K562 (cell line): ENCODE measurements around the gene YPEL1. TPM values are rescaled to one million over a fixed set of nuclear protein-coding genes. Genes with fewer than 3 reads are reported as not detected.
A peak's percentile ranks its signal among the peaks of the same experiment; 100 is the strongest.

Experiments
- KDM1A ChIP-seq, 2 experiments: fragments of 450-650 bp; IDR thresholded peaks; 2 replicates each; pipeline ENCODE4 v1.6.1; 2016; ENCODE audit warnings: mild to moderate bottlenecking in 2 of 2
- MAFG ChIP-seq: fragments of 450-650 bp; conservative IDR thresholded peaks from 2 replicates; pipeline ENCODE4 v1.6.1; 2016; ENCODE audit warnings: missing genetic modification characterization, missing compliant biosample characterization
- MAZ ChIP-seq, 2 experiments: fragments of 450-650 bp in 1 of 2; sonication (generic) in 1 of 2; formaldehyde crosslinking; IDR thresholded peaks in 1 of 2; conservative IDR thresholded peaks in 1 of 2; 2 replicates each; pipeline versions ENCODE4 v1.4.0 to v1.5.0; 2020; ENCODE audit warnings: mild to moderate bottlenecking in 1 of 2, missing genetic modification reagents in 1 of 2
- MYC ChIP-seq, 2 experiments: fragments of 250-450 bp in 1 of 2; sonication (Bioruptor Pico) in 1 of 2; IDR thresholded peaks; 2 replicates each; pipeline versions ENCODE4 v1.5.1 to v1.6.1; 2012 to 2021; ENCODE audit warnings: low read depth in 2 of 2, borderline replicate concordance in 1 of 2, improper control_type of control experiment in 1 of 2, low read length in 1 of 2, mild to moderate bottlenecking in 1 of 2, moderate library complexity in 1 of 2
- POLR2G ChIP-seq: fragments of 200-400 bp; formaldehyde crosslinking; IDR thresholded peaks from 2 replicates; pipeline ENCODE4 v1.6.1; 2017; ENCODE audit warnings: low read depth, mild to moderate bottlenecking, antibody characterized with exemption, low read length, moderate library complexity
- WHSC1 ChIP-seq: IDR thresholded peaks from one replicate; pipeline ENCODE4 v1.6.1; 2012; ENCODE audit warnings: low read length, control low read depth, inconsistent platforms
- polyA plus RNA-seq, 8 experiments: library from polyadenylated mRNA; depleted of rRNA in 4 of 8; stranded (reverse) in 5 of 8; unstranded in 3 of 8; fragments of >200 nt; fragmentation: Nextera tagmentation in 2 of 8; fragmentation: Illumina TruSeq in 1 of 8; extraction: Ambion mirVana in 2 of 8; extraction: Trizol in 1 of 8; gene quantifications; 2 replicates each; pipeline versions ENCODE4 v1.2.1 to v1.2.3, GENCODE V29; 2011 to 2014; ENCODE audit warnings: inconsistent platforms in 1 of 8, missing spikeins in 1 of 8
- total RNA-seq, 7 experiments: library from RNA; depleted of rRNA in 6 of 7; stranded (reverse); fragments of >200 nt in 6 of 7; fragmentation: Illumina TruSeq in 2 of 7; extraction: Trizol in 2 of 7; gene quantifications; 2 replicates each; pipeline versions ENCODE4 v1.2.1 to v1.2.3, GENCODE V29; 2011 to 2021; ENCODE audit warnings: low replicate concordance in 1 of 7
- TF ChIP-seq, protein P1 (sequence below): fragments of 450-650 bp; IDR thresholded peaks from 2 replicates; pipeline ENCODE4 v1.6.1; 2016; ENCODE audit warnings: mild to moderate bottlenecking, moderate library complexity
- TF ChIP-seq, protein P2 (sequence below): fragments of 450-650 bp; IDR thresholded peaks from 2 replicates; pipeline ENCODE4 v1.6.1; 2016; ENCODE audit warnings: antibody characterized with exemption
- TF ChIP-seq, protein P3 (sequence below): sonication (generic); formaldehyde crosslinking; IDR thresholded peaks from 2 replicates; pipeline ENCODE4 v1.8.0; 2022; ENCODE audit warnings: mild to moderate bottlenecking, missing genetic modification reagents
- TF ChIP-seq, protein P4 (sequence below): fragments of 250-450 bp; sonication (Bioruptor Pico); IDR thresholded peaks from 2 replicates; pipeline ENCODE4 v1.5.1; 2021; ENCODE audit warnings: mild to moderate bottlenecking

Gene YPEL1
- total and polyA plus RNA-seq, 9 of the 15 experiments (the other 6 are each of a cell fraction or from before 2014, with no cell fraction given) = 0.07 to 2.2 (median 0.46) TPM

GRCh38 chr22:21683401-21683811 is 52.2 kb downstream of the YPEL1 start (continued):
- TF ChIP-seq, protein P1, sequence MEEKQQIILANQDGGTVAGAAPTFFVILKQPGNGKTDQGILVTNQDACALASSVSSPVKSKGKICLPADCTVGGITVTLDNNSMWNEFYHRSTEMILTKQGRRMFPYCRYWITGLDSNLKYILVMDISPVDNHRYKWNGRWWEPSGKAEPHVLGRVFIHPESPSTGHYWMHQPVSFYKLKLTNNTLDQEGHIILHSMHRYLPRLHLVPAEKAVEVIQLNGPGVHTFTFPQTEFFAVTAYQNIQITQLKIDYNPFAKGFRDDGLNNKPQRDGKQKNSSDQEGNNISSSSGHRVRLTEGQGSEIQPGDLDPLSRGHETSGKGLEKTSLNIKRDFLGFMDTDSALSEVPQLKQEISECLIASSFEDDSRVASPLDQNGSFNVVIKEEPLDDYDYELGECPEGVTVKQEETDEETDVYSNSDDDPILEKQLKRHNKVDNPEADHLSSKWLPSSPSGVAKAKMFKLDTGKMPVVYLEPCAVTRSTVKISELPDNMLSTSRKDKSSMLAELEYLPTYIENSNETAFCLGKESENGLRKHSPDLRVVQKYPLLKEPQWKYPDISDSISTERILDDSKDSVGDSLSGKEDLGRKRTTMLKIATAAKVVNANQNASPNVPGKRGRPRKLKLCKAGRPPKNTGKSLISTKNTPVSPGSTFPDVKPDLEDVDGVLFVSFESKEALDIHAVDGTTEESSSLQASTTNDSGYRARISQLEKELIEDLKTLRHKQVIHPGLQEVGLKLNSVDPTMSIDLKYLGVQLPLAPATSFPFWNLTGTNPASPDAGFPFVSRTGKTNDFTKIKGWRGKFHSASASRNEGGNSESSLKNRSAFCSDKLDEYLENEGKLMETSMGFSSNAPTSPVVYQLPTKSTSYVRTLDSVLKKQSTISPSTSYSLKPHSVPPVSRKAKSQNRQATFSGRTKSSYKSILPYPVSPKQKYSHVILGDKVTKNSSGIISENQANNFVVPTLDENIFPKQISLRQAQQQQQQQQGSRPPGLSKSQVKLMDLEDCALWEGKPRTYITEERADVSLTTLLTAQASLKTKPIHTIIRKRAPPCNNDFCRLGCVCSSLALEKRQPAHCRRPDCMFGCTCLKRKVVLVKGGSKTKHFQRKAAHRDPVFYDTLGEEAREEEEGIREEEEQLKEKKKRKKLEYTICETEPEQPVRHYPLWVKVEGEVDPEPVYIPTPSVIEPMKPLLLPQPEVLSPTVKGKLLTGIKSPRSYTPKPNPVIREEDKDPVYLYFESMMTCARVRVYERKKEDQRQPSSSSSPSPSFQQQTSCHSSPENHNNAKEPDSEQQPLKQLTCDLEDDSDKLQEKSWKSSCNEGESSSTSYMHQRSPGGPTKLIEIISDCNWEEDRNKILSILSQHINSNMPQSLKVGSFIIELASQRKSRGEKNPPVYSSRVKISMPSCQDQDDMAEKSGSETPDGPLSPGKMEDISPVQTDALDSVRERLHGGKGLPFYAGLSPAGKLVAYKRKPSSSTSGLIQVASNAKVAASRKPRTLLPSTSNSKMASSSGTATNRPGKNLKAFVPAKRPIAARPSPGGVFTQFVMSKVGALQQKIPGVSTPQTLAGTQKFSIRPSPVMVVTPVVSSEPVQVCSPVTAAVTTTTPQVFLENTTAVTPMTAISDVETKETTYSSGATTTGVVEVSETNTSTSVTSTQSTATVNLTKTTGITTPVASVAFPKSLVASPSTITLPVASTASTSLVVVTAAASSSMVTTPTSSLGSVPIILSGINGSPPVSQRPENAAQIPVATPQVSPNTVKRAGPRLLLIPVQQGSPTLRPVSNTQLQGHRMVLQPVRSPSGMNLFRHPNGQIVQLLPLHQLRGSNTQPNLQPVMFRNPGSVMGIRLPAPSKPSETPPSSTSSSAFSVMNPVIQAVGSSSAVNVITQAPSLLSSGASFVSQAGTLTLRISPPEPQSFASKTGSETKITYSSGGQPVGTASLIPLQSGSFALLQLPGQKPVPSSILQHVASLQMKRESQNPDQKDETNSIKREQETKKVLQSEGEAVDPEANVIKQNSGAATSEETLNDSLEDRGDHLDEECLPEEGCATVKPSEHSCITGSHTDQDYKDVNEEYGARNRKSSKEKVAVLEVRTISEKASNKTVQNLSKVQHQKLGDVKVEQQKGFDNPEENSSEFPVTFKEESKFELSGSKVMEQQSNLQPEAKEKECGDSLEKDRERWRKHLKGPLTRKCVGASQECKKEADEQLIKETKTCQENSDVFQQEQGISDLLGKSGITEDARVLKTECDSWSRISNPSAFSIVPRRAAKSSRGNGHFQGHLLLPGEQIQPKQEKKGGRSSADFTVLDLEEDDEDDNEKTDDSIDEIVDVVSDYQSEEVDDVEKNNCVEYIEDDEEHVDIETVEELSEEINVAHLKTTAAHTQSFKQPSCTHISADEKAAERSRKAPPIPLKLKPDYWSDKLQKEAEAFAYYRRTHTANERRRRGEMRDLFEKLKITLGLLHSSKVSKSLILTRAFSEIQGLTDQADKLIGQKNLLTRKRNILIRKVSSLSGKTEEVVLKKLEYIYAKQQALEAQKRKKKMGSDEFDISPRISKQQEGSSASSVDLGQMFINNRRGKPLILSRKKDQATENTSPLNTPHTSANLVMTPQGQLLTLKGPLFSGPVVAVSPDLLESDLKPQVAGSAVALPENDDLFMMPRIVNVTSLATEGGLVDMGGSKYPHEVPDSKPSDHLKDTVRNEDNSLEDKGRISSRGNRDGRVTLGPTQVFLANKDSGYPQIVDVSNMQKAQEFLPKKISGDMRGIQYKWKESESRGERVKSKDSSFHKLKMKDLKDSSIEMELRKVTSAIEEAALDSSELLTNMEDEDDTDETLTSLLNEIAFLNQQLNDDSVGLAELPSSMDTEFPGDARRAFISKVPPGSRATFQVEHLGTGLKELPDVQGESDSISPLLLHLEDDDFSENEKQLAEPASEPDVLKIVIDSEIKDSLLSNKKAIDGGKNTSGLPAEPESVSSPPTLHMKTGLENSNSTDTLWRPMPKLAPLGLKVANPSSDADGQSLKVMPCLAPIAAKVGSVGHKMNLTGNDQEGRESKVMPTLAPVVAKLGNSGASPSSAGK = no peak
- TF ChIP-seq KDM1A (IDR thresholded peaks at IDR 0.05) = no peak
- peak; percentile 91 for TF ChIP-seq WHSC1
- TF ChIP-seq, protein P2, sequence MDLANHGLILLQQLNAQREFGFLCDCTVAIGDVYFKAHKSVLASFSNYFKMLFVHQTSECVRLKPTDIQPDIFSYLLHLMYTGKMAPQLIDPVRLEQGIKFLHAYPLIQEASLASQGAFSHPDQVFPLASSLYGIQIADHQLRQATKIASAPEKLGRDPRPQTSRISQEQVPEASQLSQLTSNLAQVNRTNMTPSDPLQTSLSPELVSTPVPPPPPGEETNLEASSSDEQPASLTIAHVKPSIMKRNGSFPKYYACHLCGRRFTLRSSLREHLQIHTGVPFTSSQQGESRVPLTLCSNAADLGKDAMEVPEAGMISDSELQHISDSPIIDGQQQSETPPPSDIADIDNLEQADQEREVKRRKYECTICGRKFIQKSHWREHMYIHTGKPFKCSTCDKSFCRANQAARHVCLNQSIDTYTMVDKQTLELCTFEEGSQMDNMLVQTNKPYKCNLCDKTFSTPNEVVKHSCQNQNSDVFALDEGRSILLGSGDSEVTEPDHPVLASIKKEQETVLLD = no peak
- TF ChIP-seq, protein P3, sequence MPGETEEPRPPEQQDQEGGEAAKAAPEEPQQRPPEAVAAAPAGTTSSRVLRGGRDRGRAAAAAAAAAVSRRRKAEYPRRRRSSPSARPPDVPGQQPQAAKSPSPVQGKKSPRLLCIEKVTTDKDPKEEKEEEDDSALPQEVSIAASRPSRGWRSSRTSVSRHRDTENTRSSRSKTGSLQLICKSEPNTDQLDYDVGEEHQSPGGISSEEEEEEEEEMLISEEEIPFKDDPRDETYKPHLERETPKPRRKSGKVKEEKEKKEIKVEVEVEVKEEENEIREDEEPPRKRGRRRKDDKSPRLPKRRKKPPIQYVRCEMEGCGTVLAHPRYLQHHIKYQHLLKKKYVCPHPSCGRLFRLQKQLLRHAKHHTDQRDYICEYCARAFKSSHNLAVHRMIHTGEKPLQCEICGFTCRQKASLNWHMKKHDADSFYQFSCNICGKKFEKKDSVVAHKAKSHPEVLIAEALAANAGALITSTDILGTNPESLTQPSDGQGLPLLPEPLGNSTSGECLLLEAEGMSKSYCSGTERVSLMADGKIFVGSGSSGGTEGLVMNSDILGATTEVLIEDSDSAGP (CRISPR knock-in tag) = no peak
- TF ChIP-seq POLR2G = peak; percentile 52
- TF ChIP-seq MYC (IDR thresholded peaks at IDR 0.05; ENCODE audit: low read depth, low read length) = no peak
- TF ChIP-seq MYC (CRISPR knock-in tag; IDR thresholded peaks at IDR 0.05; ENCODE audit: borderline replicate concordance, low read depth) = no peak
- no peak for TF ChIP-seq MAFG (tag)
- 0 out of 4 replicates have a peak, but pooled peaks of 1 of the 2 experiments have one; percentile 29 for TF ChIP-seq MAZ (CRISPR knock-in tag; conservative IDR thresholded peaks at IDR 0.05 in 1 of 2, IDR thresholded peaks at IDR 0.05 in 1 of 2)
- TF ChIP-seq, protein P4, sequence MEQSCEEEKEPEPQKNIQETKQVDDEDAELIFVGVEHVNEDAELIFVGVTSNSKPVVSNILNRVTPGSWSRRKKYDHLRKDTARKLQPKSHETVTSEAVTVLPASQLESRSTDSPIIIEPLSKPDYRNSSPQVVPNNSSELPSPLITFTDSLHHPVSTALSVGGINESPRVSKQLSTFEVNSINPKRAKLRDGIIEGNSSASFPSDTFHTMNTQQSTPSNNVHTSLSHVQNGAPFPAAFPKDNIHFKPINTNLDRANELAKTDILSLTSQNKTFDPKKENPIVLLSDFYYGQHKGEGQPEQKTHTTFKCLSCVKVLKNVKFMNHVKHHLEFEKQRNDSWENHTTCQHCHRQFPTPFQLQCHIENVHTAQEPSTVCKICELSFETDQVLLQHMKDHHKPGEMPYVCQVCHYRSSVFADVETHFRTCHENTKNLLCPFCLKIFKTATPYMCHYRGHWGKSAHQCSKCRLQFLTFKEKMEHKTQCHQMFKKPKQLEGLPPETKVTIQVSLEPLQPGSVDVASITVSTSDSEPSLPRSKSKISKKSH (CRISPR knock-in tag) = no peak
